K562 (cell line): ENCODE data around the gene MT1M. TPM values are rescaled to one million over a fixed set of nuclear protein-coding genes. Genes with fewer than 3 reads are reported as not detected.

Experiments used
- GATAD2B ChIP-seq: fragments of 450-650 bp; IDR thresholded peaks from 2 replicates; pipeline ENCODE4 v1.6.1; 2017; ENCODE audit warnings: mild to moderate bottlenecking, borderline replicate concordance
- KDM2B ChIP-seq: fragments of 250-450 bp; sonication (Bioruptor Pico); IDR thresholded peaks from 2 replicates; pipeline ENCODE4 v1.8.0; 2021; ENCODE audit warnings: mild to moderate bottlenecking, moderate library complexity
- polyA plus RNA-seq, 8 experiments: library from polyadenylated mRNA; depleted of rRNA in 4 of 8; stranded (reverse) in 5 of 8; unstranded in 3 of 8; fragments of >200 nt; fragmentation: Nextera tagmentation in 2 of 8; fragmentation: Illumina TruSeq in 1 of 8; extraction: Ambion mirVana in 2 of 8; extraction: Trizol in 1 of 8; gene quantifications; 2 replicates each; pipeline versions ENCODE4 v1.2.1 to v1.2.3, GENCODE V29; 2011 to 2014; ENCODE audit warnings: inconsistent platforms in 1 of 8, missing spikeins in 1 of 8
- total RNA-seq, 7 experiments: library from RNA; depleted of rRNA in 6 of 7; stranded (reverse); fragments of >200 nt in 6 of 7; fragmentation: Illumina TruSeq in 2 of 7; extraction: Trizol in 2 of 7; gene quantifications; 2 replicates each; pipeline versions ENCODE4 v1.2.1 to v1.2.3, GENCODE V29; 2011 to 2021; ENCODE audit warnings: low replicate concordance in 1 of 7
- TF ChIP-seq, protein P1 (sequence below): fragments of 250-450 bp; sonication (Bioruptor Pico); IDR thresholded peaks from 2 replicates; pipeline ENCODE4 v1.4.0; 2020
- TF ChIP-seq, protein P2 (sequence below): fragments of 450-650 bp; IDR thresholded peaks from 2 replicates; pipeline ENCODE4 v1.6.1; 2016; ENCODE audit warnings: low read depth, mild to moderate bottlenecking, moderate library complexity
- TF ChIP-seq, protein P3 (sequence below), 2 experiments: fragments of 450-650 bp; formaldehyde crosslinking in 1 of 2; IDR thresholded peaks; 2 replicates each; pipeline versions ENCODE4 v1.4.0 to v1.6.1; 2014 to 2020; ENCODE audit warnings: mild to moderate bottlenecking in 2 of 2, borderline replicate concordance in 1 of 2, low read depth in 1 of 2
- TF ChIP-seq, protein P4 (sequence below): fragments of 450-650 bp; IDR thresholded peaks from 2 replicates; pipeline ENCODE4 v1.6.1; 2017; ENCODE audit warnings: antibody characterized with exemption, mild to moderate bottlenecking

MT1M gene
- total and polyA plus RNA-seq, 9 of the 15 experiments (the other 6 are each of a cell fraction or from before 2014, with no cell fraction given), result not detected

DNA sequence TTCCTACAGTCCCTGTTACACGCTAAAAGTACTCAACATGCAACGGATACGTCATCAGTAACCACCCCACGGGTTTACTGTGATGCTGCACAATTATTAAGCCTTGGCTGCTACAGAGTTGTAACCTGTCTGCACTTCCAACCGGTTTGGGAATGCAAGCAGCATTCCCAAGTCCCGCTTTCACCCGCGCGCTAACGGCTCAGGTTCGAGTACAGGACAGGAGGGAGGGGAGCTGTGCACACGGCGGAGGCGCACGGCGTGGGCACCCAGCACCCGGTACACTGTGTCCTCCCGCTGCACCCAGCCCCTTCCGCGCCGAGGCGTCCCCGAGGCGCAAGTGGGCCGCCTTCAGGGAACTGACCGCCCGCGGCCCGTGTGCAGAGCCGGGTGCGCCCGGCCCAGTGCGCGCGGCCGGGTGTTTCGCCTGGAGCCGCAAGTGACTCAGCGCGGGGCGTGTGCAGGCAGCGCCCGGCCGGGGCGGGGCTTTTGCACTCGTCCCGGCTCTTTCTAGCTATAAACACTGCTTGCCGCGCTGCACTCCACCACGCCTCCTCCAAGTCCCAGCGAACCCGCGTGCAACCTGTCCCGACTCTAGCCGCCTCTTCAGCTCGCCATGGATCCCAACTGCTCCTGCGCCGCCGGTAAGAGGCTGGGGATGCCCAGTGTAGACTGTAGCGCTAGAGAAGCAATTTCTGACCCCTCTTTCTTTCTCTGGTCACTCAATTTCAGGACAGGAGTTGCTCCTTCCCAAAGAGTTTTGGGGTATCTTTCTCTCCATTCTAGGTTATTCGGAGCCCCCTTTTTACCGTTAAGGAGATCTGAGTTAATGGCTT is 24.2 kb upstream of the MT1M start, which contains the start of gene MT2A (continued):
- peak; percentile 65 for TF ChIP-seq GATAD2B
- no peak for TF ChIP-seq KDM2B (CRISPR knock-in tag)
- TF ChIP-seq, protein P1, sequence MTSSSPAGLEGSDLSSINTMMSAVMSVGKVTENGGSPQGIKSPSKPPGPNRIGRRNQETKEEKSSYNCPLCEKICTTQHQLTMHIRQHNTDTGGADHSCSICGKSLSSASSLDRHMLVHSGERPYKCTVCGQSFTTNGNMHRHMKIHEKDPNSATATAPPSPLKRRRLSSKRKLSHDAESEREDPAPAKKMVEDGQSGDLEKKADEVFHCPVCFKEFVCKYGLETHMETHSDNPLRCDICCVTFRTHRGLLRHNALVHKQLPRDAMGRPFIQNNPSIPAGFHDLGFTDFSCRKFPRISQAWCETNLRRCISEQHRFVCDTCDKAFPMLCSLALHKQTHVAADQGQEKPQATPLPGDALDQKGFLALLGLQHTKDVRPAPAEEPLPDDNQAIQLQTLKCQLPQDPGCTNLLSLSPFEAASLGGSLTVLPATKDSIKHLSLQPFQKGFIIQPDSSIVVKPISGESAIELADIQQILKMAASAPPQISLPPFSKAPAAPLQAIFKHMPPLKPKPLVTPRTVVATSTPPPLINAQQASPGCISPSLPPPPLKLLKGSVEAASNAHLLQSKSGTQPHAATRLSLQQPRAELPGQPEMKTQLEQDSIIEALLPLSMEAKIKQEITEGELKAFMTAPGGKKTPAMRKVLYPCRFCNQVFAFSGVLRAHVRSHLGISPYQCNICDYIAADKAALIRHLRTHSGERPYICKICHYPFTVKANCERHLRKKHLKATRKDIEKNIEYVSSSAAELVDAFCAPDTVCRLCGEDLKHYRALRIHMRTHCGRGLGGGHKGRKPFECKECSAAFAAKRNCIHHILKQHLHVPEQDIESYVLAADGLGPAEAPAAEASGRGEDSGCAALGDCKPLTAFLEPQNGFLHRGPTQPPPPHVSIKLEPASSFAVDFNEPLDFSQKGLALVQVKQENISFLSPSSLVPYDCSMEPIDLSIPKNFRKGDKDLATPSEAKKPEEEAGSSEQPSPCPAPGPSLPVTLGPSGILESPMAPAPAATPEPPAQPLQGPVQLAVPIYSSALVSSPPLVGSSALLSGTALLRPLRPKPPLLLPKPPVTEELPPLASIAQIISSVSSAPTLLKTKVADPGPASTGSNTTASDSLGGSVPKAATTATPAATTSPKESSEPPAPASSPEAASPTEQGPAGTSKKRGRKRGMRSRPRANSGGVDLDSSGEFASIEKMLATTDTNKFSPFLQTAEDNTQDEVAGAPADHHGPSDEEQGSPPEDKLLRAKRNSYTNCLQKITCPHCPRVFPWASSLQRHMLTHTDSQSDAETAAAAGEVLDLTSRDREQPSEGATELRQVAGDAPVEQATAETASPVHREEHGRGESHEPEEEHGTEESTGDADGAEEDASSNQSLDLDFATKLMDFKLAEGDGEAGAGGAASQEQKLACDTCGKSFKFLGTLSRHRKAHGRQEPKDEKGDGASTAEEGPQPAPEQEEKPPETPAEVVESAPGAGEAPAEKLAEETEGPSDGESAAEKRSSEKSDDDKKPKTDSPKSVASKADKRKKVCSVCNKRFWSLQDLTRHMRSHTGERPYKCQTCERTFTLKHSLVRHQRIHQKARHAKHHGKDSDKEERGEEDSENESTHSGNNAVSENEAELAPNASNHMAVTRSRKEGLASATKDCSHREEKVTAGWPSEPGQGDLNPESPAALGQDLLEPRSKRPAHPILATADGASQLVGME (CRISPR knock-in tag), result 0 out of 2 replicates have a peak, but pooled peaks have one; percentile 30
- TF ChIP-seq, protein P2, sequence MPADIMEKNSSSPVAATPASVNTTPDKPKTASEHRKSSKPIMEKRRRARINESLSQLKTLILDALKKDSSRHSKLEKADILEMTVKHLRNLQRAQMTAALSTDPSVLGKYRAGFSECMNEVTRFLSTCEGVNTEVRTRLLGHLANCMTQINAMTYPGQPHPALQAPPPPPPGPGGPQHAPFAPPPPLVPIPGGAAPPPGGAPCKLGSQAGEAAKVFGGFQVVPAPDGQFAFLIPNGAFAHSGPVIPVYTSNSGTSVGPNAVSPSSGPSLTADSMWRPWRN, result no peak
- TF ChIP-seq, protein P3, sequence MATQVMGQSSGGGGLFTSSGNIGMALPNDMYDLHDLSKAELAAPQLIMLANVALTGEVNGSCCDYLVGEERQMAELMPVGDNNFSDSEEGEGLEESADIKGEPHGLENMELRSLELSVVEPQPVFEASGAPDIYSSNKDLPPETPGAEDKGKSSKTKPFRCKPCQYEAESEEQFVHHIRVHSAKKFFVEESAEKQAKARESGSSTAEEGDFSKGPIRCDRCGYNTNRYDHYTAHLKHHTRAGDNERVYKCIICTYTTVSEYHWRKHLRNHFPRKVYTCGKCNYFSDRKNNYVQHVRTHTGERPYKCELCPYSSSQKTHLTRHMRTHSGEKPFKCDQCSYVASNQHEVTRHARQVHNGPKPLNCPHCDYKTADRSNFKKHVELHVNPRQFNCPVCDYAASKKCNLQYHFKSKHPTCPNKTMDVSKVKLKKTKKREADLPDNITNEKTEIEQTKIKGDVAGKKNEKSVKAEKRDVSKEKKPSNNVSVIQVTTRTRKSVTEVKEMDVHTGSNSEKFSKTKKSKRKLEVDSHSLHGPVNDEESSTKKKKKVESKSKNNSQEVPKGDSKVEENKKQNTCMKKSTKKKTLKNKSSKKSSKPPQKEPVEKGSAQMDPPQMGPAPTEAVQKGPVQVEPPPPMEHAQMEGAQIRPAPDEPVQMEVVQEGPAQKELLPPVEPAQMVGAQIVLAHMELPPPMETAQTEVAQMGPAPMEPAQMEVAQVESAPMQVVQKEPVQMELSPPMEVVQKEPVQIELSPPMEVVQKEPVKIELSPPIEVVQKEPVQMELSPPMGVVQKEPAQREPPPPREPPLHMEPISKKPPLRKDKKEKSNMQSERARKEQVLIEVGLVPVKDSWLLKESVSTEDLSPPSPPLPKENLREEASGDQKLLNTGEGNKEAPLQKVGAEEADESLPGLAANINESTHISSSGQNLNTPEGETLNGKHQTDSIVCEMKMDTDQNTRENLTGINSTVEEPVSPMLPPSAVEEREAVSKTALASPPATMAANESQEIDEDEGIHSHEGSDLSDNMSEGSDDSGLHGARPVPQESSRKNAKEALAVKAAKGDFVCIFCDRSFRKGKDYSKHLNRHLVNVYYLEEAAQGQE (IDR thresholded peaks at IDR 0.05; ENCODE audit: borderline replicate concordance), result no peak; the same call in 1 of the 2 replicates
- TF ChIP-seq, protein P3 (CRISPR knock-in tag; IDR thresholded peaks at IDR 0.05; ENCODE audit: low read depth), result peak; percentile 76
- TF ChIP-seq, protein P4, sequence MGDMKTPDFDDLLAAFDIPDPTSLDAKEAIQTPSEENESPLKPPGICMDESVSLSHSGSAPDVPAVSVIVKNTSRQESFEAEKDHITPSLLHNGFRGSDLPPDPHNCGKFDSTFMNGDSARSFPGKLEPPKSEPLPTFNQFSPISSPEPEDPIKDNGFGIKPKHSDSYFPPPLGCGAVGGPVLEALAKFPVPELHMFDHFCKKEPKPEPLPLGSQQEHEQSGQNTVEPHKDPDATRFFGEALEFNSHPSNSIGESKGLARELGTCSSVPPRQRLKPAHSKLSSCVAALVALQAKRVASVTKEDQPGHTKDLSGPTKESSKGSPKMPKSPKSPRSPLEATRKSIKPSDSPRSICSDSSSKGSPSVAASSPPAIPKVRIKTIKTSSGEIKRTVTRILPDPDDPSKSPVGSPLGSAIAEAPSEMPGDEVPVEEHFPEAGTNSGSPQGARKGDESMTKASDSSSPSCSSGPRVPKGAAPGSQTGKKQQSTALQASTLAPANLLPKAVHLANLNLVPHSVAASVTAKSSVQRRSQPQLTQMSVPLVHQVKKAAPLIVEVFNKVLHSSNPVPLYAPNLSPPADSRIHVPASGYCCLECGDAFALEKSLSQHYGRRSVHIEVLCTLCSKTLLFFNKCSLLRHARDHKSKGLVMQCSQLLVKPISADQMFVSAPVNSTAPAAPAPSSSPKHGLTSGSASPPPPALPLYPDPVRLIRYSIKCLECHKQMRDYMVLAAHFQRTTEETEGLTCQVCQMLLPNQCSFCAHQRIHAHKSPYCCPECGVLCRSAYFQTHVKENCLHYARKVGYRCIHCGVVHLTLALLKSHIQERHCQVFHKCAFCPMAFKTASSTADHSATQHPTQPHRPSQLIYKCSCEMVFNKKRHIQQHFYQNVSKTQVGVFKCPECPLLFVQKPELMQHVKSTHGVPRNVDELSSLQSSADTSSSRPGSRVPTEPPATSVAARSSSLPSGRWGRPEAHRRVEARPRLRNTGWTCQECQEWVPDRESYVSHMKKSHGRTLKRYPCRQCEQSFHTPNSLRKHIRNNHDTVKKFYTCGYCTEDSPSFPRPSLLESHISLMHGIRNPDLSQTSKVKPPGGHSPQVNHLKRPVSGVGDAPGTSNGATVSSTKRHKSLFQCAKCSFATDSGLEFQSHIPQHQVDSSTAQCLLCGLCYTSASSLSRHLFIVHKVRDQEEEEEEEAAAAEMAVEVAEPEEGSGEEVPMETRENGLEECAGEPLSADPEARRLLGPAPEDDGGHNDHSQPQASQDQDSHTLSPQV, result peak; percentile 58
